GM19452 (cell line): ENCODE data around the gene OSBPL10.
"Not testable (repeated sequence)": the region's sequence is repeated elsewhere in the genome, so short reads cannot be mapped to it uniquely, and the experiment has no call there.

Source experiments
- ATAC-seq: cut with Tn5 transposase; IDR thresholded peaks from one replicate; pipeline ENCODE4 v1.9.1; 2021; ENCODE audit not compliant: unreplicated experiment

The OSBPL10 gene

GRCh38 chr3:31892916-31893573 is 88.0 kb downstream of the OSBPL10 start:
- no peak for ATAC-seq

GRCh38 chr3:31892500-31892899 is 88.6 kb downstream of the OSBPL10 start:
- ATAC-seq, result no peak

GRCh38 chr3:31891876-31892455 is 89.1 kb downstream of the OSBPL10 start:
- ATAC-seq, result no peak

- ATAC-seq, result no peak
Measured at GRCh38 chr3:31890742-31891469, 90.2 kb downstream of the OSBPL10 start.

- no peak for ATAC-seq
Measured at GRCh38 chr3:31890007-31890406, 91.1 kb downstream of the OSBPL10 start.

GRCh38 chr3:31885235-31885634 is 95.8 kb downstream of the OSBPL10 start:
- no peak for ATAC-seq

- ATAC-seq, result no peak
Measured at GRCh38 chr3:31884251-31884650, 96.8 kb downstream of the OSBPL10 start.

GRCh38 chr3:31882895-31883294 is 98.2 kb downstream of the OSBPL10 start:
- ATAC-seq, result no peak

GRCh38 chr3:31882431-31882830 is 98.6 kb downstream of the OSBPL10 start:
- no peak for ATAC-seq

- no peak for ATAC-seq
Measured at GRCh38 chr3:31880482-31881078, 100.5 kb downstream of the OSBPL10 start.

- ATAC-seq, result no peak
Measured at GRCh38 chr3:31880020-31880419, 101.0 kb downstream of the OSBPL10 start.

GRCh38 chr3:31879365-31879764 is 101.7 kb downstream of the OSBPL10 start:
- no peak for ATAC-seq

GRCh38 chr3:31878231-31878838 is 102.7 kb downstream of the OSBPL10 start:
- ATAC-seq, result no peak

GRCh38 chr3:31876331-31876730 is 104.7 kb downstream of the OSBPL10 start:
- no peak for ATAC-seq

- no peak for ATAC-seq
Measured at GRCh38 chr3:31875437-31875836, 105.6 kb downstream of the OSBPL10 start.

- no peak for ATAC-seq
Measured at GRCh38 chr3:31873254-31873820, 107.7 kb downstream of the OSBPL10 start.

- no peak for ATAC-seq
Measured at GRCh38 chr3:31871939-31872507, 109.0 kb downstream of the OSBPL10 start.

- not testable (repeated sequence) for ATAC-seq
Measured at GRCh38 chr3:31870111-31870510, 111.0 kb downstream of the OSBPL10 start.

GRCh38 chr3:31868236-31868635 is 112.8 kb downstream of the OSBPL10 start:
- no peak for ATAC-seq

GRCh38 chr3:31862666-31863279 is 118.3 kb downstream of the OSBPL10 start:
- no peak for ATAC-seq
